ENCODE data around the gene DNAJC5.

GRCh38 chr20:63935447-63935846 is 40.5 kb downstream of the DNAJC5 start:
- no peak for TF ChIP-seq CTCF (IDR thresholded peaks at IDR 0.05)
- TF ChIP-seq POLR2A (IDR thresholded peaks at IDR 0.05) = no peak
